Peyer's patch (tissue), 4 donors: ENCODE data around the gene CCDC182. TPM values are rescaled to one million over a fixed set of nuclear protein-coding genes. Genes with fewer than 3 reads are reported as not detected.

Experiments used
- DNase-seq, 3 donors: peaks; one replicate each; pipeline ENCODE4 v3.0.0-alpha.2; 2017 to 2019
- H3K27ac ChIP-seq, 4 donors: fragments of 200-600 bp; sonication (generic); one replicate each; pipeline ENCODE4 v1.5.1; 2016 to 2019
- H3K27me3 ChIP-seq, 2 donors: fragments of 200-600 bp; sonication (generic); one replicate each; pipeline ENCODE4 v1.5.1; 2019
- H3K36me3 ChIP-seq, 3 donors: fragments of 200-600 bp; sonication (generic); one replicate each; pipeline ENCODE4 v1.5.1; 2016 to 2019
- H3K4me1 ChIP-seq, 4 donors: fragments of 200-600 bp; sonication (generic); one replicate each; pipeline ENCODE4 v1.5.1; 2016 to 2019
- H3K4me3 ChIP-seq, 4 donors: fragments of 200-600 bp; sonication (generic); 1 replicate in 3 of 4; 2 replicates in 1 of 4; pipeline ENCODE4 v1.5.1; 2016 to 2019; ENCODE audit warnings: mild to moderate bottlenecking in 1 of 4
- H3K9me3 ChIP-seq, 4 donors: fragments of 200-600 bp; sonication (generic); one replicate each; pipeline ENCODE4 v1.5.1; 2016 to 2019; ENCODE audit warnings: mild to moderate bottlenecking in 1 of 4
- CTCF ChIP-seq, 6 experiments: fragments of 450-650 bp in 4 of 6; fragments of 200-600 bp in 2 of 6; sonication (generic) in 1 of 6; IDR thresholded peaks; one replicate each; pipeline ENCODE4 v1.5.1; 2017 to 2019; ENCODE audit warnings: antibody characterized with exemption in 6 of 6, mild to moderate bottlenecking in 3 of 6, moderate library complexity in 1 of 6
- POLR2A ChIP-seq, 2 donors: fragments of 450-650 bp; IDR thresholded peaks; one replicate each; pipeline ENCODE4 v1.5.1; 2017; ENCODE audit warnings: antibody characterized with exemption in 2 of 2, mild to moderate bottlenecking in 2 of 2, moderate library complexity in 2 of 2
- small RNA-seq, 2 donors: library from RNA; depleted of rRNA; stranded (forward); fragments of <200 nt; gene quantifications; one replicate each; pipeline ENCODE3, GENCODE V24; 2016
- total RNA-seq, 4 donors: library from RNA; depleted of rRNA; stranded (reverse); fragments of >200 nt; gene quantifications; one replicate each; pipeline ENCODE4 v1.1.0, GENCODE V29; 2016

CCDC182 gene
- total RNA-seq, 4 donors from 2014 or later: not detected

GRCh38 chr17:57697197-57697596 is 47.9 kb downstream of the CCDC182 start:
- TF ChIP-seq POLR2A (IDR thresholded peaks at IDR 0.05) (no peak), CTCF (IDR thresholded peaks at IDR 0.05) (no peak)
- no peak for DNase-seq
- no peaks in the 10 kb centered on the region for H3K36me3 ChIP-seq
- H3K4me1 ChIP-seq: peaks cover 0 to 4% (median 0%) of the 10 kb centered on the region in 4 donors
- no peaks in the 10 kb centered on the region for H3K9me3 ChIP-seq
- H3K27me3 ChIP-seq: no peaks in the 10 kb centered on the region
- no peak overlapping the region for H3K4me3 ChIP-seq
- no peak overlapping the region for H3K27ac ChIP-seq

GRCh38 chr17:57696050-57696449 is 49.0 kb downstream of the CCDC182 start:
- no peak for TF ChIP-seq CTCF (IDR thresholded peaks at IDR 0.05)
- TF ChIP-seq POLR2A (IDR thresholded peaks at IDR 0.05): no peak
- Histone ChIP-seq H3K27me3 (no peaks in the 10 kb centered on the region), H3K36me3 (no peaks in the 10 kb centered on the region), H3K9me3 (no peaks in the 10 kb centered on the region), H3K4me1 (peaks cover 0 to 4% (median 0%) of the 10 kb centered on the region in 4 donors), H3K4me3 (no peak overlapping the region), H3K27ac (no peak overlapping the region)
- no peak for DNase-seq

Small RNA genes within 50 kb of the gene (small RNA-seq; reads per million reads assigned to genes)
- 0 reads per million in 2 donors for gene RN7SKP94

Other genes starting within 250 kb of the CCDC182 start
- gene MRPS23, start 104.7 kb upstream of the CCDC182 start, total RNA-seq: 1 to 10 TPM in 3 of 4 donors, under 1 TPM in 1; 0.83 to 7.4 (median 5.2) TPM
- 10 to 100 TPM; 10.2 to 45.4 (median 19.2) TPM for gene CUEDC1, start 210.1 kb upstream of the CCDC182 start, total RNA-seq
- gene VEZF1, start 243.0 kb upstream of the CCDC182 start, total RNA-seq: 10 to 100 TPM; 29.7 to 49.3 (median 39.5) TPM